HepG2 (cell line): ENCODE data around the gene PLOD3. TPM values are rescaled to one million over a fixed set of nuclear protein-coding genes. Genes with fewer than 3 reads are reported as not detected.

ENCODE experiments used
- EED ChIP-seq: sonication (generic); formaldehyde crosslinking; IDR thresholded peaks from 2 replicates; pipeline ENCODE4 v1.5.0; 2020; ENCODE audit warnings: mild to moderate bottlenecking, missing genetic modification reagents
- KDM1A ChIP-seq: IDR thresholded peaks from 2 replicates; pipeline ENCODE4 v1.6.1; 2016; ENCODE audit warnings: missing compliant biosample characterization
- NR1H2 ChIP-seq: sonication (generic); formaldehyde crosslinking; IDR thresholded peaks from 2 replicates; pipeline ENCODE4 v1.8.1; 2022; ENCODE audit warnings: low read depth, missing genetic modification reagents, borderline replicate concordance
- SNAI1 ChIP-seq: sonication (generic); formaldehyde crosslinking; IDR thresholded peaks from 2 replicates; pipeline ENCODE4 v1.5.0; 2020; ENCODE audit warnings: mild to moderate bottlenecking, missing genetic modification reagents, borderline replicate concordance
- ZNF121 ChIP-seq: sonication (generic); formaldehyde crosslinking; IDR thresholded peaks from 2 replicates; pipeline ENCODE4 v1.5.0; 2020; ENCODE audit warnings: mild to moderate bottlenecking, missing genetic modification reagents
- ZNF709 ChIP-seq: sonication (generic); formaldehyde crosslinking; IDR thresholded peaks from 2 replicates; pipeline ENCODE4 v1.5.0; 2020; ENCODE audit warnings: mild to moderate bottlenecking, missing genetic modification reagents
- ZNF780A ChIP-seq: sonication (generic); formaldehyde crosslinking; IDR thresholded peaks from 2 replicates; pipeline ENCODE4 v1.8.0; 2022; ENCODE audit warnings: mild to moderate bottlenecking, missing genetic modification reagents, moderate library complexity
- polyA plus RNA-seq, 8 experiments: library from polyadenylated mRNA; depleted of rRNA in 3 of 8; stranded (reverse) in 7 of 8; unstranded in 1 of 8; fragments of >200 nt; fragmentation: Illumina TruSeq in 4 of 8; extraction: Trizol in 4 of 8; gene quantifications; 2 replicates each; pipeline versions ENCODE4 v1.2.1 to v1.2.3, GENCODE V29; 2011 to 2016; ENCODE audit warnings: low read depth in 4 of 8, missing spikeins in 1 of 8, mixed read lengths in 1 of 8; ENCODE audit not compliant: insufficient read depth in 1 of 8
- total RNA-seq, 5 experiments: library from RNA; depleted of rRNA; stranded (reverse); fragments of >200 nt; fragmentation: Illumina TruSeq; extraction: Trizol; gene quantifications; 2 replicates each; pipeline ENCODE4 v1.2.3, GENCODE V29; 2016; ENCODE audit warnings: low read depth in 1 of 5
- TF ChIP-seq, protein P1 (sequence below): sonication (generic); formaldehyde crosslinking; IDR thresholded peaks from 2 replicates; pipeline ENCODE4 v1.4.0; 2020; ENCODE audit warnings: missing genetic modification reagents, low read depth, mild to moderate bottlenecking, borderline replicate concordance
- TF ChIP-seq, protein P2 (sequence below): sonication (generic); formaldehyde crosslinking; IDR thresholded peaks from 2 replicates; pipeline ENCODE4 v1.4.0; 2020; ENCODE audit warnings: missing genetic modification reagents, borderline replicate concordance
- TF ChIP-seq, protein P3 (sequence below): sonication (generic); formaldehyde crosslinking; IDR thresholded peaks from 2 replicates; pipeline ENCODE4 v1.4.0; 2020; ENCODE audit warnings: missing genetic modification reagents, borderline replicate concordance
- TF ChIP-seq, protein P4 (sequence below): fragments of 450-650 bp; IDR thresholded peaks from 2 replicates; pipeline ENCODE4 v1.6.1; 2017; ENCODE audit warnings: mild to moderate bottlenecking

PLOD3 gene
- total and polyA plus RNA-seq, 2 of the 13 experiments (the other 11 are each of a cell fraction or from before 2014, with no cell fraction given), result 65.8 to 67.4 TPM

DNA sequence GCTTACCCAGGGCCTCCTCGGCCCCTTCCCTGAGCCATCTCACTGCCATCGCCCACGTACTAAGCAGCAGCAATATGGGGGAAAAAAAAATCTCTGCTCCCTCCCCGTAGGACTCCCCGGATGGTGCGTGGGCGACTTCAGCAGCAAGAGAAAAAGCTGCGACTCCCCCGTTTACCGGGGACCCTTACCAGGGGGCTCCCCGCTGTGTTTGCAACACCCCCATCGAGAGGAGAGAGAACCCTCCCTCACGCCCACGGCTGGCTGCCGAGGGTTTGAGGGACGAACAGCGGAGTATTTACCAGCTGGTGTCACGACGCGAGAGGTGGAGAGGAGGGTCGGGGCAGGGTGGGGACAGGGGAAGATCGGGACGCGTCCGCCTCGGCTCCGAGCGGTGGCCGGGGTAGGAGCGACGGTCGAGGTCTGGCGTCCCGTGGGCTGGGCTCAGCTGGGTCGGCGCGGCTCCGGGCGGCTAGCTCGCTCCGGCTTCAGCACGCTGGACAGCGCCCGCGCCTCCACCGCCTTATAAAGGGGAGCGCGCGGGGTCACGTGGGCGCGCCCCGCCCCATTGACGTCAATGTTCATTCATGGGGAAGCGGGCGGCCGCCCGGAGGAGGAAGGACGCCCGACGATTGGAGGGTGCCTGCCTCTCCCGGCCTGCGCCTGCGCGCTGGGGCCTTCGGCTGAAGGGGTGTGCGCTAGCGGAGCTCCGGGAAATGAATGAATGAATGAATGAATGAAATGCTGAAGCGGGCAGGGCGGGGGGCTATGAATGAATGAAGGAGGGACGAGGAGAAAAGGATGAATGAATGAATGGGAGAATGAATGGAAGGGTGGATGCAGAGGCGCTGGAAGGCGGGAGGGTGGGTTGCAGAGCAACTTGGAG, 52.1 kb downstream of the PLOD3 start, which contains the start of gene VGF (continued):
- TF ChIP-seq, protein P1, sequence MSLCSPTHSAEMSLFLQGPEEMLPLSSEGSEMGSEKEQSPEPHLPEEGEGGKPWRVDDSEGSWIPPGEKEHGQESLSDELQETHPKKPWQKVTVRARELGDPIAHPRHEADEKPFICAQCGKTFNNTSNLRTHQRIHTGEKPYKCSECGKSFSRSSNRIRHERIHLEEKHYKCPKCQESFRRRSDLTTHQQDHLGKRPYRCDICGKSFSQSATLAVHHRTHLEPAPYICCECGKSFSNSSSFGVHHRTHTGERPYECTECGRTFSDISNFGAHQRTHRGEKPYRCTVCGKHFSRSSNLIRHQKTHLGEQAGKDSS (CRISPR knock-in tag), result peak; percentile 95; the same call in 1 of the 2 replicates
- peak; percentile 96 for TF ChIP-seq ZNF709
- TF ChIP-seq KDM1A, result no peak
- TF ChIP-seq ZNF121 (CRISPR knock-in tag), result 0 out of 2 replicates have a peak, but pooled peaks have one; percentile 35
- TF ChIP-seq NR1H2, result peak; percentile 94
- TF ChIP-seq, protein P2, sequence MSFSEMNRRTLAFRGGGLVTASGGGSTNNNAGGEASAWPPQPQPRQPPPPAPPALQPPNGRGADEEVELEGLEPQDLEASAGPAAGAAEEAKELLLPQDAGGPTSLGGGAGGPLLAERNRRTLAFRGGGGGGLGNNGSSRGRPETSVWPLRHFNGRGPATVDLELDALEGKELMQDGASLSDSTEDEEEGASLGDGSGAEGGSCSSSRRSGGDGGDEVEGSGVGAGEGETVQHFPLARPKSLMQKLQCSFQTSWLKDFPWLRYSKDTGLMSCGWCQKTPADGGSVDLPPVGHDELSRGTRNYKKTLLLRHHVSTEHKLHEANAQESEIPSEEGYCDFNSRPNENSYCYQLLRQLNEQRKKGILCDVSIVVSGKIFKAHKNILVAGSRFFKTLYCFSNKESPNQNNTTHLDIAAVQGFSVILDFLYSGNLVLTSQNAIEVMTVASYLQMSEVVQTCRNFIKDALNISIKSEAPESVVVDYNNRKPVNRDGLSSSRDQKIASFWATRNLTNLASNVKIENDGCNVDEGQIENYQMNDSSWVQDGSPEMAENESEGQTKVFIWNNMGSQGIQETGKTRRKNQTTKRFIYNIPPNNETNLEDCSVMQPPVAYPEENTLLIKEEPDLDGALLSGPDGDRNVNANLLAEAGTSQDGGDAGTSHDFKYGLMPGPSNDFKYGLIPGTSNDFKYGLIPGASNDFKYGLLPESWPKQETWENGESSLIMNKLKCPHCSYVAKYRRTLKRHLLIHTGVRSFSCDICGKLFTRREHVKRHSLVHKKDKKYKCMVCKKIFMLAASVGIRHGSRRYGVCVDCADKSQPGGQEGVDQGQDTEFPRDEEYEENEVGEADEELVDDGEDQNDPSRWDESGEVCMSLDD (CRISPR knock-in tag), result peak; percentile 94
- peak; percentile 97; the same call in 1 of the 2 replicates for TF ChIP-seq EED (CRISPR knock-in tag)
- TF ChIP-seq, protein P3, sequence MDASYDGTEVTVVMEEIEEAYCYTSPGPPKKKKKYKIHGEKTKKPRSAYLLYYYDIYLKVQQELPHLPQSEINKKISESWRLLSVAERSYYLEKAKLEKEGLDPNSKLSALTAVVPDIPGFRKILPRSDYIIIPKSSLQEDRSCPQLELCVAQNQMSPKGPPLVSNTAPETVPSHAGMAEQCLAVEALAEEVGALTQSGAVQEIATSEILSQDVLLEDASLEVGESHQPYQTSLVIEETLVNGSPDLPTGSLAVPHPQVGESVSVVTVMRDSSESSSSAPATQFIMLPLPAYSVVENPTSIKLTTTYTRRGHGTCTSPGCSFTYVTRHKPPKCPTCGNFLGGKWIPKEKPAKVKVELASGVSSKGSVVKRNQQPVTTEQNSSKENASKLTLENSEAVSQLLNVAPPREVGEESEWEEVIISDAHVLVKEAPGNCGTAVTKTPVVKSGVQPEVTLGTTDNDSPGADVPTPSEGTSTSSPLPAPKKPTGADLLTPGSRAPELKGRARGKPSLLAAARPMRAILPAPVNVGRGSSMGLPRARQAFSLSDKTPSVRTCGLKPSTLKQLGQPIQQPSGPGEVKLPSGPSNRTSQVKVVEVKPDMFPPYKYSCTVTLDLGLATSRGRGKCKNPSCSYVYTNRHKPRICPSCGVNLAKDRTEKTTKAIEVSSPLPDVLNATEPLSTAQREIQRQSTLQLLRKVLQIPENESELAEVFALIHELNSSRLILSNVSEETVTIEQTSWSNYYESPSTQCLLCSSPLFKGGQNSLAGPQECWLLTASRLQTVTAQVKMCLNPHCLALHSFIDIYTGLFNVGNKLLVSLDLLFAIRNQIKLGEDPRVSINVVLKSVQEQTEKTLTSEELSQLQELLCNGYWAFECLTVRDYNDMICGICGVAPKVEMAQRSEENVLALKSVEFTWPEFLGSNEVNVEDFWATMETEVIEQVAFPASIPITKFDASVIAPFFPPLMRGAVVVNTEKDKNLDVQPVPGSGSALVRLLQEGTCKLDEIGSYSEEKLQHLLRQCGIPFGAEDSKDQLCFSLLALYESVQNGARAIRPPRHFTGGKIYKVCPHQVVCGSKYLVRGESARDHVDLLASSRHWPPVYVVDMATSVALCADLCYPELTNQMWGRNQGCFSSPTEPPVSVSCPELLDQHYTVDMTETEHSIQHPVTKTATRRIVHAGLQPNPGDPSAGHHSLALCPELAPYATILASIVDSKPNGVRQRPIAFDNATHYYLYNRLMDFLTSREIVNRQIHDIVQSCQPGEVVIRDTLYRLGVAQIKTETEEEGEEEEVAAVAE, result peak; percentile 97
- peak; percentile 99 for TF ChIP-seq SNAI1 (CRISPR knock-in tag)
- TF ChIP-seq, protein P4, sequence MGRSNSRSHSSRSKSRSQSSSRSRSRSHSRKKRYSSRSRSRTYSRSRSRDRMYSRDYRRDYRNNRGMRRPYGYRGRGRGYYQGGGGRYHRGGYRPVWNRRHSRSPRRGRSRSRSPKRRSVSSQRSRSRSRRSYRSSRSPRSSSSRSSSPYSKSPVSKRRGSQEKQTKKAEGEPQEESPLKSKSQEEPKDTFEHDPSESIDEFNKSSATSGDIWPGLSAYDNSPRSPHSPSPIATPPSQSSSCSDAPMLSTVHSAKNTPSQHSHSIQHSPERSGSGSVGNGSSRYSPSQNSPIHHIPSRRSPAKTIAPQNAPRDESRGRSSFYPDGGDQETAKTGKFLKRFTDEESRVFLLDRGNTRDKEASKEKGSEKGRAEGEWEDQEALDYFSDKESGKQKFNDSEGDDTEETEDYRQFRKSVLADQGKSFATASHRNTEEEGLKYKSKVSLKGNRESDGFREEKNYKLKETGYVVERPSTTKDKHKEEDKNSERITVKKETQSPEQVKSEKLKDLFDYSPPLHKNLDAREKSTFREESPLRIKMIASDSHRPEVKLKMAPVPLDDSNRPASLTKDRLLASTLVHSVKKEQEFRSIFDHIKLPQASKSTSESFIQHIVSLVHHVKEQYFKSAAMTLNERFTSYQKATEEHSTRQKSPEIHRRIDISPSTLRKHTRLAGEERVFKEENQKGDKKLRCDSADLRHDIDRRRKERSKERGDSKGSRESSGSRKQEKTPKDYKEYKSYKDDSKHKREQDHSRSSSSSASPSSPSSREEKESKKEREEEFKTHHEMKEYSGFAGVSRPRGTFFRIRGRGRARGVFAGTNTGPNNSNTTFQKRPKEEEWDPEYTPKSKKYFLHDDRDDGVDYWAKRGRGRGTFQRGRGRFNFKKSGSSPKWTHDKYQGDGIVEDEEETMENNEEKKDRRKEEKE, result no peak
- peak; percentile 96 for TF ChIP-seq ZNF780A (CRISPR knock-in tag)
